RKO (cell line): ENCODE measurements around the gene CYP2A7.
"Not testable (repeated sequence)": the region's sequence is repeated elsewhere in the genome, so short reads cannot be mapped to it uniquely, and the experiment has no call there.

ENCODE experiments used
- DNase-seq: peaks from one replicate; pipeline ENCODE4 v3.0.0-alpha.2; 2016; ENCODE audit warnings: low spot score

The CYP2A7 gene, protein sequence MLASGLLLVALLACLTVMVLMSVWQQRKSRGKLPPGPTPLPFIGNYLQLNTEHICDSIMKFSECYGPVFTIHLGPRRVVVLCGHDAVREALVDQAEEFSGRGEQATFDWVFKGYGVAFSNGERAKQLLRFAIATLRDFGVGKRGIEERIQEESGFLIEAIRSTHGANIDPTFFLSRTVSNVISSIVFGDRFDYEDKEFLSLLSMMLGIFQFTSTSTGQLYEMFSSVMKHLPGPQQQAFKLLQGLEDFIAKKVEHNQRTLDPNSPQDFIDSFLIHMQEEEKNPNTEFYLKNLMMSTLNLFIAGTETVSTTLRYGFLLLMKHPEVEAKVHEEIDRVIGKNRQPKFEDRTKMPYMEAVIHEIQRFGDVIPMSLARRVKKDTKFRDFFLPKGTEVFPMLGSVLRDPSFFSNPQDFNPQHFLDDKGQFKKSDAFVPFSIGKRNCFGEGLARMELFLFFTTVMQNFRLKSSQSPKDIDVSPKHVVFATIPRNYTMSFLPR

DNA sequence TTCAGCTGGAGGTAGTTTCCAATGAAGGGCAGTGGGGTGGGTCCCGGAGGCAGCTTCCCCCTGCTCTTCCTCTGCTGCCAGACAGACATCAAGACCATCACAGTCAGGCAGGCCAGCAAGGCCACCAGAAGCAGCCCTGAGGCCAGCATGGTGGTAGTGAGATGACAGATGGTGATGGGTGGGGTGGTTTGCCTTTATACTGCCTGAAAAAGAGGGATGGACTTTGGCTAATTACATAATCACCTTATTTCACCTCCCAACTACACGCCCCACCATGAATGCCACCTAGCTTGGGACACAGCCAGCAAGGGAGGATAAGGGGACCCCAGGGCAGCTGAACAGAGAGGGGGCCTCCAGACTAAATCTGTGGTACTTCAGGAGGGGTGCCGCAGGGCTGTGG, at the start of gene CYP2A7:
Gene CYP2A7, minus strand, starts transcription at position 170 of the 400 bp plus-strand sequence. Its CDS starts 21 bp downstream, at position 149.
- not testable (repeated sequence) for DNase-seq

GRCh38 chr19:40930799-40931198, 48.8 kb upstream of the CYP2A7 start:
- not testable (repeated sequence) for DNase-seq

DNA sequence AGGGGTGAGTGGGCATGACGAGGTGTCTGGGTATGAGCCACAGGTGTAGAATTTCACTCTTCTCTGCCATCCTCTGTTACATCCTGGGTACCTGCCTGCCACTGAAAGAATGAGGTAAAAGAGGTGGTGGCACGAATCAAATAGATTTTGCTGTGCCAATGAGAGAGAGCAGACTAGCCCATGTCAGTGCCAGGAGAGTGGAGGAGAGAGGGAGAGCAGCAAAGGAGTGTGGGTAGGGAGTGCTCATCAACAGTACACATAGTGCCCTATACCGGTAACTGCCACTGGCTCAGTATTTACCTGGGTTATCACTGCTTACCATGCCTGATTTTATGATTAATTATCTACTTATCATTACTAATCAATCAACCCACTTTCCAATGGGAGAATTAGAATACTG, 47.9 kb upstream of the CYP2A7 start:
- not testable (repeated sequence) for DNase-seq

DNA sequence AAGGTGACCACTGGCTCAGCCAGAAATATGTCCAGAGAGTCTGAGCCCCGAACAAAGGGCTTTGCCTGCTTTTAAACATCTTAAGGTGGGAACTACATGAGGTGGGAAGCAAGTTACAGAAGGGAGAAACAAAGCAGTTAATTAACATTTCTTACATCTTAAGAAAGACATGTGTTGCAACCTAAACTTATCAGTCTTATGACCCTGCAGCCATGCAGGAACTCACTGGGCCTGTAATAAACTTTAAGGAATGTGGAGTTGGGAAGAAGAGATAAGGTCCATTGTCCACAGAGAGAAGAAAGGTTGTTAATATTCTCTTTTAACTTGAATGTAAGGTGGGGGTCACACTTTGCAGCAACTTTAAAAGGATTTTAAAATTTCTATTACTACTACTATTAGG, 46.8 kb upstream of the CYP2A7 start:
- DNase-seq, result no peak

GRCh38 chr19:40927567-40927966, 45.5 kb upstream of the CYP2A7 start:
- no peak for DNase-seq

- not testable (repeated sequence) for DNase-seq
Observed at GRCh38 chr19:40926276-40926675, 44.2 kb upstream of the CYP2A7 start.

GRCh38 chr19:40923934-40924391, 41.9 kb upstream of the CYP2A7 start:
- DNase-seq, result no peak

GRCh38 chr19:40922237-40923160, 40.5 kb upstream of the CYP2A7 start:
- not testable (repeated sequence) for DNase-seq

GRCh38 chr19:40921005-40921897, 39.2 kb upstream of the CYP2A7 start:
- no peak for DNase-seq

- DNase-seq, result no peak
Observed at GRCh38 chr19:40920300-40921004, 38.4 kb upstream of the CYP2A7 start.

- DNase-seq, result not testable (repeated sequence)
Observed at GRCh38 chr19:40919530-40920299, 37.7 kb upstream of the CYP2A7 start.

DNA sequence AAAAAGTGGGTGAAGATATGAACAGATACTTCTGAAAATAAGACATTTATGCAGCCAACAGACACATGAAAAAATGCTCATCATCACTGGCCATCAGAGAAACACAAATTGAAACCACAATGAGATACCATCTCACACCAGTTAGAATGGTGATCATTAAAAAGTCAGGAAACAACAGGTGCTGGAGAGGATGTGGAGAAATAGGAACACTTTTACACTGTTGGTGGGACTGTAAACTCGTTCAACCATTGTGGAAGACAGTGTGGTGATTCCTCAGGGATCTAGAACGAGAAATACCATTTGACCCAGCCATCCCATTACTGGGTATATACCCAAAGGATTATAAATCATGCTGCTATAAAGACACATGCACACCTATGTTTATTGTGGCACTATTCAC, 36.3 kb upstream of the CYP2A7 start:
- DNase-seq, result not testable (repeated sequence)

DNA sequence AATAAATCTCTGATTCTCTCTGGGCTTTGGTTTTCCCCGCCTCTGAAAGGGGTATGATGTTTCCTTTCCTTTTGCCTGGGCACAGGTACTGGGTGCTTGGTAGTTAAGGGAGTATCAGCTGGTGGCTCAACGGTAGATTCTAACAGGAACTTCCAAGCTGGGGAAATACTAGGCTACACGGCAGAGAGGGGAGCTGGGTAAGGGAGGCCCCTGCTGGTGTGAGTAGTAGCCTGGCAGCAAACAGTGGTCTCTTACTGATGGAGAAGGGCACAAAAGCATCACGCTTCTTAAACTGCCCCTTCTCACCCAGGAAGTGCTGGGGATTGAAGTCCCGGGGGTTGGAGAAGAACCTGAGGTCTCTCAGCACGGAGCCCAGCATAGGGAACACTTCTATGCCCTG, 26.9 kb upstream of the CYP2A7 start:
- DNase-seq, result no peak

GRCh38 chr19:40907968-40908735, 26.1 kb upstream of the CYP2A7 start:
- DNase-seq, result no peak

- DNase-seq, result no peak
Observed at GRCh38 chr19:40906512-40906911, 24.5 kb upstream of the CYP2A7 start.

DNA sequence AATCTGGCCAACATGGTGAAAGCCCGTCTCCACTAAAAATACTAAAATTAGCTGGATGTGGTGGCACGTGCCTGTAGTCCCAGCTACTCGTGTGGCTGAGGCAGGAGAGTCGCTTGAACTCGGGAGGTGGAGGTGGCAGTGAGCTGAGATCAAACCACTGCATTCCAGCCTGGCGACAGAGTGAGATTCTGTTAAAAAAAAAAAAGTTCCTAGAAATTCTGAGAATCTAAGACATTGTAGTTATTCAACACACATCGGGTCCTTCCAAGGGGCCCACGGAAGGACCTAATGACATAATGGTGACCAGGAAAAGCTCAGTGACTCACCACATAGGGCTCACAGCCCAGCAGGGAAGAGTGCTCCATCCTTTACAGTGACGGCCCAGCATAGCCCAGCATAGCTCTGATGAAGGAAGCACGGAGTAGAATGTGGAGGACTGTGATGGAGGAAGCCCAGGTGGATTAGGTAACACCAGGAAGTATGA, 22.7 kb upstream of the CYP2A7 start:
- peak; percentile 28 for DNase-seq

- DNase-seq, result not testable (repeated sequence)
Observed at GRCh38 chr19:40901975-40902750, 20.1 kb upstream of the CYP2A7 start.

GRCh38 chr19:40900521-40900920, 18.5 kb upstream of the CYP2A7 start:
- DNase-seq, result not testable (repeated sequence)
